Mesendoderm (in vitro differentiated cells): ENCODE results near the gene ATP8B4.
"Not testable (repeated sequence)": the region's sequence is repeated elsewhere in the genome, so short reads cannot be mapped to it uniquely, and the experiment has no call there.

ENCODE experiments used
- DNase-seq: peaks from one replicate; pipeline ENCODE4 v3.0.0; 2013
- H2AK5ac ChIP-seq: 2 replicates; pipeline ENCODE4 v1.6.1; 2013; ENCODE audit warnings: low read length, inconsistent platforms
- H2BK120ac ChIP-seq: 2 replicates; pipeline ENCODE4 v1.6.1; 2013; ENCODE audit warnings: low read depth, mild to moderate bottlenecking, low read length, moderate library complexity, mixed read lengths
- H2BK15ac ChIP-seq: replicated peaks from 2 replicates; pipeline ENCODE4 v1.6.1; 2013; ENCODE audit warnings: low read depth, mild to moderate bottlenecking, moderate library complexity
- H2BK5ac ChIP-seq: 2 replicates; pipeline ENCODE4 v1.6.1; 2013; ENCODE audit warnings: low read length, inconsistent platforms
- H3K18ac ChIP-seq: 2 replicates; pipeline ENCODE4 v1.6.1; 2013; ENCODE audit warnings: mild to moderate bottlenecking, low read length, mixed read lengths
- H3K23ac ChIP-seq: one replicate; pipeline ENCODE4 v1.6.1; 2013; ENCODE audit warnings: low read length
- H3K27ac ChIP-seq: 2 replicates; pipeline ENCODE4 v1.5.1; 2013; ENCODE audit warnings: low read depth, mild to moderate bottlenecking, inconsistent platforms, low read length, moderate library complexity
- H3K27me3 ChIP-seq: 2 replicates; pipeline ENCODE4 v1.6.1; 2013; ENCODE audit warnings: low read length, control low read depth, mild to moderate bottlenecking, inconsistent platforms; ENCODE audit not compliant: insufficient read depth, poor library complexity
- H3K36me3 ChIP-seq: 2 replicates; pipeline ENCODE4 v1.6.1; 2013; ENCODE audit warnings: low read length, inconsistent platforms; ENCODE audit not compliant: control insufficient read depth, insufficient read depth
- H3K4ac ChIP-seq: one replicate; pipeline ENCODE4 v1.6.1; 2013; ENCODE audit warnings: low read depth, mild to moderate bottlenecking, low read length, moderate library complexity
- H3K4me1 ChIP-seq: 2 replicates; pipeline ENCODE4 v1.6.1; 2013; ENCODE audit warnings: low read depth, low read length, inconsistent platforms; ENCODE audit not compliant: control insufficient read depth
- H3K4me2 ChIP-seq: 2 replicates; pipeline ENCODE4 v1.6.1; 2013; ENCODE audit warnings: low read length
- H3K4me3 ChIP-seq: 2 replicates; pipeline ENCODE4 v1.5.1; 2013; ENCODE audit warnings: mild to moderate bottlenecking, low read length
- H3K56ac ChIP-seq: one replicate; pipeline ENCODE4 v1.6.1; 2013; ENCODE audit warnings: low read length
- H3K79me1 ChIP-seq: 2 replicates; pipeline ENCODE4 v1.6.1; 2013; ENCODE audit warnings: low read length, inconsistent platforms
- H3K79me2 ChIP-seq: 2 replicates; pipeline ENCODE4 v1.6.1; 2013; ENCODE audit warnings: mild to moderate bottlenecking, low read length; ENCODE audit not compliant: control insufficient read depth, insufficient read depth
- H3K9ac ChIP-seq: 2 replicates; pipeline ENCODE4 v1.6.1; 2013; ENCODE audit warnings: low read length, inconsistent platforms
- H4K5ac ChIP-seq: one replicate; pipeline ENCODE4 v1.6.1; 2013; ENCODE audit warnings: low read length
- H4K8ac ChIP-seq: one replicate; pipeline ENCODE4 v1.6.1; 2013; ENCODE audit warnings: low read depth, mild to moderate bottlenecking, control low read depth, low read length, moderate library complexity
- WGBS: extraction: QIAGEN DNeasy Blood & Tissue Kit; methylation state at CpG from one replicate; pipeline ENCODE4 v1.1.7; 2013; ENCODE audit warnings: low lambda C conversion rate, missing lambda C conversion rate; ENCODE audit not compliant: insufficient coverage; ENCODE audit errors: extremely low coverage; 5-methylcytosine and 5-hydroxymethylcytosine counted together

The ATP8B4 gene

GRCh38 chr15:49963033-49963772 is 155.8 kb downstream of the ATP8B4 start:
- H3K27me3 ChIP-seq, H3K4me2 ChIP-seq, H2BK120ac ChIP-seq, H3K23ac ChIP-seq, H3K4me3 ChIP-seq, DNase-seq, H3K4me1 ChIP-seq, H3K79me1 ChIP-seq, H3K4ac ChIP-seq, H3K18ac ChIP-seq, H3K36me3 ChIP-seq, H2AK5ac ChIP-seq, H3K9ac ChIP-seq, H2BK15ac ChIP-seq, H3K56ac ChIP-seq, H4K5ac ChIP-seq, H3K27ac ChIP-seq, H3K79me2 ChIP-seq, H4K8ac ChIP-seq, H2BK5ac ChIP-seq: not testable (repeated sequence)
- WGBS, result no CpG with 5 or more reads among the region's 9 CpGs

DNA sequence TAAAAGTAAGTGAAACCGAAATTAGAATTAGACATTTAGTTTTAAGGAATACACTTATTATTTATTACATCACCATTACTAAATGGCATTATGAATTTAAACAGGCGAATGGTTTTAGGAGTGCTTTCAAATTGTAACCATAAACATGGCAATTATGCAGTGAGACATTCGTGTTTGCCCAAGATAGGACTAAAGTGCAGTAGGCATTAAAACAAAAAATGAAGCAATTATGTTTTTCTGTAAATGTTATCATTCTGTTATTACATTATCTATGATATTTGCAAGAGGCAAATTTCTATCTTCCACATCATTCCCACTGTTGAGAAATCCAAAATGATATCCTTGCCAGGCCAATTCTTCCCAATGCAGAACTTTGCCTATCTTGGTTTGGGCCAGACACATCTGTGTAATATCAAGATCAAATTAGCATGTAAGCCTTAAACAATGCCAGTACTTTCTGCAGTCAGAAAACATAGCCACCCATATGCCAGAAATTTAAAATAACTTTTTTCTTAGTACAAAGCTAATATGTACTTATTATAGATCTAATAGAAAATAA is 156.9 kb downstream of the ATP8B4 start:
- H3K18ac ChIP-seq, result no peak overlapping the region
- no peak overlapping the region for H4K5ac ChIP-seq
- no peaks in the 10 kb centered on the region for H3K4me1 ChIP-seq
- no peak overlapping the region for H3K56ac ChIP-seq
- no peak overlapping the region for H4K8ac ChIP-seq
- H3K4ac ChIP-seq, result no peak overlapping the region
- H3K79me2 ChIP-seq, result no peaks in the 10 kb centered on the region
- no peak overlapping the region for H3K23ac ChIP-seq
- H2AK5ac ChIP-seq, result no peak overlapping the region
- H3K4me2 ChIP-seq, result no peak overlapping the region
- no peaks in the 10 kb centered on the region for H3K27me3 ChIP-seq
- H2BK15ac ChIP-seq, result no peak overlapping the region
- no peak overlapping the region for H2BK120ac ChIP-seq
- no CpG with 5 or more reads among the region's 3 CpGs for WGBS
- no peak overlapping the region for H2BK5ac ChIP-seq
- H3K27ac ChIP-seq, result no peak overlapping the region
- H3K9ac ChIP-seq, result no peak overlapping the region
- H3K36me3 ChIP-seq, result no peaks in the 10 kb centered on the region
- H3K4me3 ChIP-seq, result no peak overlapping the region
- DNase-seq, result no peak
- no peaks in the 10 kb centered on the region for H3K79me1 ChIP-seq

DNA sequence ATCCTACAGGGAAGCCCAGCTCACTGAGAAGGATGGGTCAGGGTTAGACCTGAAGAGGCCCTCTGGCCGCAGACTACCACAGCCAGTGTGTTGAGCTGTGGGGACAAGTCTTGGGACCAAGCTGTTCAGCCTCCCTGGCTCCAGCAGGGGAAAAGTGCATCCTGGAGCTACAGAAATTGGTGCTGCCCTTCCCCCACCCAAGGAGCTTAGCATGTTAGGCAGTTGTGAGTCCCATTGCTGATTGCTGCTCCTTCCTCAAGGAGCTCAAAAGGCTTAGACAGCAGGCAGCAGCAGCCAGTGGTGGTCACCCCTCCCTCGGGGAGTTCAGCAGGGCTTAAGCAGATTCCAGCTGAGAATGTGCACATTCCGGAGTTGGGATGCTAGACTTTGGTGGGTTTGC is 165.6 kb downstream of the ATP8B4 start:
- Histone ChIP-seq H3K79me1 (no peaks in the 10 kb centered on the region), H3K36me3 (no peaks in the 10 kb centered on the region), H3K9ac (no peak overlapping the region), H3K4me3 (no peak overlapping the region), H2BK120ac (no peak overlapping the region), H3K18ac (no peak overlapping the region), H3K79me2 (no peaks in the 10 kb centered on the region), H4K5ac (no peak overlapping the region), H3K4ac (no peak overlapping the region), H3K4me2 (no peak overlapping the region), H3K27me3 (no peaks in the 10 kb centered on the region), H3K4me1 (no peaks in the 10 kb centered on the region), H3K23ac (no peak overlapping the region), H4K8ac (no peak overlapping the region), H2AK5ac (no peak overlapping the region), H2BK15ac (no peak overlapping the region), H2BK5ac (no peak overlapping the region), H3K56ac (no peak overlapping the region), H3K27ac (no peak overlapping the region)
- WGBS, result no CpG with 5 or more reads among the region's 3 CpGs
- DNase-seq, result peak; percentile 34

DNA sequence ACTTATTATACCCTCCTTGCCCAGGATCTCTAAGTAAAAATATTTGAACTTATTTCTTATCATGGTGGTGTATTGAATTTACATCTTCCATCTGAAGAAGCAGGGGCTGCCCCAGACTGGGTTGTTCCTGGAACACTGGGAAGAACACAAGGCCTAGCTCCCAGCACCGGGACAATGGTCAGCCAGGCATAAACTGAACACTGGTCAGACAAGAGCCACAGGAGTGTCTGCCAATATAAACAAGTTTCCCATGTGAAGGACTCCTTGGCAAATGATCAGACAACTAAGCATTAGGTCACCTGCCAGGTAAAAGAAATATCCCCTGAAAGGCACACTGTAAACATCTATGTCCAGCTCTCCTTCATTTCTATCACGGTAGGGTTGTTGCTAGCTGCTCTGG is 172.4 kb downstream of the ATP8B4 start:
- H4K5ac ChIP-seq, result no peak overlapping the region
- H3K4me2 ChIP-seq, result no peak overlapping the region
- H3K18ac ChIP-seq, result no peak overlapping the region
- H3K4me1 ChIP-seq, result no peaks in the 10 kb centered on the region
- H3K36me3 ChIP-seq, result no peaks in the 10 kb centered on the region
- no peaks in the 10 kb centered on the region for H3K79me2 ChIP-seq
- no peak overlapping the region for H2AK5ac ChIP-seq
- H3K23ac ChIP-seq, result no peak overlapping the region
- H2BK15ac ChIP-seq, result no peak overlapping the region
- no peak overlapping the region for H3K4me3 ChIP-seq
- no peak overlapping the region for H2BK5ac ChIP-seq
- no peaks in the 10 kb centered on the region for H3K27me3 ChIP-seq
- H3K4ac ChIP-seq, result no peak overlapping the region
- H3K56ac ChIP-seq, result no peak overlapping the region
- no peak overlapping the region for H3K9ac ChIP-seq
- WGBS, result no CpG with 5 or more reads among the region's 2 CpGs
- H4K8ac ChIP-seq, result no peak overlapping the region
- no peaks in the 10 kb centered on the region for H3K79me1 ChIP-seq
- H3K27ac ChIP-seq, result no peak overlapping the region
- H2BK120ac ChIP-seq, result no peak overlapping the region
- DNase-seq, result no peak

DNA sequence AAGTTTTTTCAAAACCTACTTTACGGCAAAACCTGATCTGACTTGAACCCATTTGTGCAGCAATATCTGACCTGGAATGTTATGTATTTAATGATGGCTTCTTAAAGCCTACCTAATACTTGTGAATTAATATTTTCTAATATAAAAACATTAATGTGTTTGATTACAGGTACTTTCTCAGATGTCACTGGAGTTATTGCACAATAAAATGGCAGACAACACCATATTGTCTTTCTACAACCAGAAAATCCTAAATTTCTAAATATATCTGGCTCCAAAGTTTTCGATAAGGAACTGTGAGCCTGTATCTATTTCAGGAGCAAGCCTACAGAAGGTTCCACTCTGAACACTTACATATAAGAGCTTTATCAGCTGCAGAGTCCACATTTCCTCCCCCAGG is 184.5 kb downstream of the ATP8B4 start:
- Histone ChIP-seq H4K8ac (no peak overlapping the region), H3K23ac (no peak overlapping the region), H3K36me3 (no peaks in the 10 kb centered on the region), H3K9ac (no peak overlapping the region), H3K27ac (no peak overlapping the region), H4K5ac (no peak overlapping the region), H3K79me2 (no peaks in the 10 kb centered on the region), H2BK120ac (no peak overlapping the region), H2BK5ac (no peak overlapping the region), H2BK15ac (no peak overlapping the region), H3K4me1 (no peaks in the 10 kb centered on the region), H3K79me1 (no peaks in the 10 kb centered on the region), H3K4me3 (no peak overlapping the region), H2AK5ac (no peak overlapping the region), H3K56ac (no peak overlapping the region), H3K18ac (no peak overlapping the region), H3K4me2 (no peak overlapping the region), H3K27me3 (no peaks in the 10 kb centered on the region), H3K4ac (no peak overlapping the region)
- no peak for DNase-seq
- WGBS, result no CpG with 5 or more reads among the region's 2 CpGs
